HL-60 (cell line): ENCODE measurements around the gene CYS1.

ENCODE experiments used
- GABPA ChIP-seq: IDR thresholded peaks from 2 replicates; pipeline ENCODE4 v1.6.1; 2012; ENCODE audit warnings: low read depth
- POLR2AphosphoS5 ChIP-seq: IDR thresholded peaks from 2 replicates; pipeline ENCODE4 v1.6.1; 2012; ENCODE audit warnings: low read depth
- REST ChIP-seq: IDR thresholded peaks from 2 replicates; pipeline ENCODE4 v1.6.1; 2012; ENCODE audit warnings: low read depth; ENCODE audit not compliant: insufficient replicate concordance
- TF ChIP-seq, protein P1 (sequence below): IDR thresholded peaks from one replicate; pipeline ENCODE4 v1.5.1; 2011; ENCODE audit warnings: low read length, control low read depth, inconsistent platforms; ENCODE audit not compliant: insufficient read depth

DNA sequence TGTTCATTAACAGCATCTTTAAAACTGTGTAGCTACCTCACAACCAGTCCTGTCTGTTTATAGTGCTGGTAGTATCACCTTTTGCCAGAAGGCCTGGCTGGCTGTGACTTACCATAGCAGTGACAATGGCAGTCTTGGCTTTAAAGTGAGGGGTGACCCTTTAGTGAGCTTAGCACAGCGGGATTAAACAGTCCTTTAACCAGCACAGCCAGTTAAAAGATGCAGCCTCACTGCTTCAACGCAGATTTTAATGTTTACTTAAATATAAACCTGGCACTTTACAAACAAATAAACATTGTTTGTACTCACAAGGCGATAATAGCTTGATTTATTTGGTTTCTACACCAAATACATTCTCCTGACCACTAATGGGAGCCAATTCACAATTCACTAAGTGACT lies 49.3 kb upstream of the CYS1 start:
- TF ChIP-seq, protein P1, sequence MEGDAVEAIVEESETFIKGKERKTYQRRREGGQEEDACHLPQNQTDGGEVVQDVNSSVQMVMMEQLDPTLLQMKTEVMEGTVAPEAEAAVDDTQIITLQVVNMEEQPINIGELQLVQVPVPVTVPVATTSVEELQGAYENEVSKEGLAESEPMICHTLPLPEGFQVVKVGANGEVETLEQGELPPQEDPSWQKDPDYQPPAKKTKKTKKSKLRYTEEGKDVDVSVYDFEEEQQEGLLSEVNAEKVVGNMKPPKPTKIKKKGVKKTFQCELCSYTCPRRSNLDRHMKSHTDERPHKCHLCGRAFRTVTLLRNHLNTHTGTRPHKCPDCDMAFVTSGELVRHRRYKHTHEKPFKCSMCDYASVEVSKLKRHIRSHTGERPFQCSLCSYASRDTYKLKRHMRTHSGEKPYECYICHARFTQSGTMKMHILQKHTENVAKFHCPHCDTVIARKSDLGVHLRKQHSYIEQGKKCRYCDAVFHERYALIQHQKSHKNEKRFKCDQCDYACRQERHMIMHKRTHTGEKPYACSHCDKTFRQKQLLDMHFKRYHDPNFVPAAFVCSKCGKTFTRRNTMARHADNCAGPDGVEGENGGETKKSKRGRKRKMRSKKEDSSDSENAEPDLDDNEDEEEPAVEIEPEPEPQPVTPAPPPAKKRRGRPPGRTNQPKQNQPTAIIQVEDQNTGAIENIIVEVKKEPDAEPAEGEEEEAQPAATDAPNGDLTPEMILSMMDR: no peak
- TF ChIP-seq POLR2AphosphoS5 (no peak), REST (no peak), GABPA (no peak)
